ENCODE data around the gene IARS1. TPM values are rescaled to one million over a fixed set of nuclear protein-coding genes. Genes with fewer than 3 reads are reported as not detected.

Gene IARS1
- total RNA-seq: 100 to 1,000 TPM; 324 to 356 TPM

DNA sequence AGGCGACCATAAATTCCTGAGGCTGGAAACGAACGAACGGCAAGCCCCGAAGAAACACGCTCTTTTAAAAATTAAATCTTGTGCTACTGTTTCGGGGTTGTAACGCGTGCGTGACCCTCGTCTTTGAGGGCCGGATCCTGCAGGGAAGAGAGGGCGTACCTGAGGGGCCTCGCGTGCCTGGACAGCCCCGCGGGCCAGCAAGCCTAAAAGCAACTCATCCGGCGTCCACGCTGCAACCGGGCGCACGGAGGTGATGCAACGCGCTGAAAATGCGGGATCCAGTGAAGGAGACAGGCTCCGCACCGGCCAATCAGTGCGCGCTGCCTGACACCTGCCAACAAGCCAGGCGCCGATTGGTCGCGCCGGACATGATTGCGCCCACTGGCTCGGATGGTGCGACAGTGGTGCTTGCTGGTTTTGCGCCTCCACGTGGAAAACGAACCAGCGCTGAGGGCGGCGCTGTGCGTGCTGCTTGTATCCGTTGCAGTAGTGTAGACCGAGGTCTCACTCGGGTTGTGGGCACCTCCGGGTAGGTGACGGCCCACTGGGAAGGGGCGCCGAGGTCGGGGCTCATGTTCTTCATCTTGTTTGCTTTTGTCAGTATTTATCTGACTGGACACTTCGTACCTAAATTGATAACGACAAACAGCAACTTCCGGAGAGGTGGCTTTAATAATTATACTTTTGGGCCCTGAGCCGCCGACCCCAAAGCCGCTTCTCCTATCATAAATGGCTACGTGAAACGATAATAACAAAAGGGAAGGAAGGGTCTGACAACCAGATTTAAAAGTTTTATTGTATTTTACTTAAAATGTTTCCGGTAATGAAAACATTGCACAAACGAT is at the start of gene IARS1:
Gene IARS1, minus strand, starts transcription at position 246 of the 845 bp plus-strand sequence. CDS start 4,278 bp downstream, outside the sequence.
- Mint-ChIP-seq H3K27me3 (ENCODE audit: low read depth) (no peaks in the 10 kb centered on the region), H3K9me3 (no peaks in the 10 kb centered on the region), H3K4me1 (ENCODE audit: low read depth) (peaks cover 71% of the 10 kb centered on the region), H3K4me3 (peak within 1 kb of the TSS; percentile 96 to 99), H3K36me3 (ENCODE audit: insufficient read depth in 2 of 2) (peaks cover 7 to 46% of the 10 kb centered on the region in 2 donors), H3K27ac (peak within 1 kb of the TSS; percentile 100)
- DNase-seq (peak; percentile 99), ATAC-seq (replicated peaks in 1 of 2) (peak; percentile 97)

DNA sequence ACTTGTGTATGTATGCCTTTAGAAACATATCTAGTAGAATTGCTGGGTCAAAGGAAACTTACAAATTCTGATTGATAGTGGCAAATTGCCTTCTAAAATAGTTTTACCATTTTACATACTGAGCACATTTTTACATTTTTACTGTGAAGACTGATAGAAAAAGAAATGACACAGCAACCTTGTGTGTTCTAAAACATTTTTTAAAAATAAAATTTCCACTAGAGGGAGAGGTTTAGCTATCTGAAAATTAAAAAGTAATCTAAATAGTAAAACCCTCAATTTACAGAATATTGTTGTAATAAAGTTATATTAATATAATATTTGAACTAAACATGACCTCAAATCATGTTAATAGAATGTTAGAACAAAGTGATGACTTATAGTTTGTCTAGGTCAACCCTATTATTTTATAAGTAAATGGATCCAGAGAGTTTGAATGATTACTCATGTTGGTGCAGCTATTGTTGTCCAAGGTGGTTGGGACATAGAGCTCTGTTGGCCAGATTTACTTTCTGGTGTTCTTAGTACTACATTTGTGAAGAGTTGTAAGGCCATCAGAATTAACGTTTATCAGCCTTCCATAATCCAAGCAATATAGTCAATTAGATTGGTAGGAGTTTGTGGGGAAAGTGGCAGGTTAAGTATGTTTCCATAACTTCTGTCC is 49.5 kb upstream of the IARS1 start:
- H3K27ac Mint-ChIP-seq: no peak overlapping the region
- H3K4me1 Mint-ChIP-seq (ENCODE audit: low read depth): no peaks in the 10 kb centered on the region
- no peak for DNase-seq
- ATAC-seq (replicated peaks in 1 of 2): no peak
- H3K36me3 Mint-ChIP-seq (ENCODE audit: insufficient read depth in 2 of 2): peaks cover 6 to 14% of the 10 kb centered on the region in 2 donors
- peaks cover 0 to 3% of the 10 kb centered on the region in 2 donors for H3K9me3 Mint-ChIP-seq
- H3K27me3 Mint-ChIP-seq (ENCODE audit: low read depth): no peaks in the 10 kb centered on the region
- no peak overlapping the region for H3K4me3 Mint-ChIP-seq

DNA sequence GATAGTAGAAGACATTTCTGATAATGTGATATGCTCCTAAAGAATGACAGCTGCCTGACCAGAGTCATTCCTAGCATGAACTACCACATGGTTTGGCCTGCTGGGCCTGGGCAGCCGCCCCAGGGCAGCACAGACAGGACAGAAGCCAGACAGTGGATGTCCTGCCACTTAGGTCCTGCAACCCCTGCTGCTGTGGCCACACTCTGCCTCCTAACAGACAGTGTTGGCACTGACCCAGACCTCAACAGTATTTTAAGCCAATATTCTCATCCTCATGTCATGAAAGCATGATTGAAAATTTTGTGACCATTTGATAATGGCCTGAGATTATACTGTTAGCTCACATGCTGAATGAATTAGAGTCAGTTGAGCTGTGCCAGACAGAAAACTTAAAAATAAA is 48.1 kb upstream of the IARS1 start:
- Mint-ChIP-seq H3K27ac (no peak overlapping the region), H3K36me3 (ENCODE audit: insufficient read depth in 2 of 2) (peaks cover 7 to 14% of the 10 kb centered on the region in 2 donors), H3K4me3 (no peak overlapping the region), H3K9me3 (peaks cover 0 to 3% of the 10 kb centered on the region in 2 donors), H3K4me1 (ENCODE audit: low read depth) (no peaks in the 10 kb centered on the region), H3K27me3 (ENCODE audit: low read depth) (no peaks in the 10 kb centered on the region)
- no peak for DNase-seq
- ATAC-seq (replicated peaks in 1 of 2): no peak

DNA sequence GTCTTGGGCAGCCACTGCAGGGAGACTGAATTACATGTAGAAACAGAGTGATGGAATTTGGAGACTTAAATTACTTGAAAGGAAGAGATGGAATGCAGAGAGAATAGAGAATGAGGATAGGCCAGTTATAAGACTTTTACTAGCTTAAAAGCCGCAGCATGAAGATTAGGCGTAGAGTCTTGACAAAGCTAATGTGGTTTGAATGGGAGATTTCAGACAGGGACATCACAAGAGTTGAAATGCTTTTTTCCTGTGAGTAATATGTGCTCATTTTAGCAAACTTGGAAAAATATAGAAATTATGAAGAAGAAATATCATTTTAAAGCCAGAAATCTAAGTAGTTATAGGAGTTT is 39.8 kb upstream of the IARS1 start:
- DNase-seq: no peak
- H3K27ac Mint-ChIP-seq: peak overlapping the region; percentile 27
- H3K27me3 Mint-ChIP-seq (ENCODE audit: low read depth): no peaks in the 10 kb centered on the region
- no peaks in the 10 kb centered on the region for H3K9me3 Mint-ChIP-seq
- H3K4me1 Mint-ChIP-seq (ENCODE audit: low read depth): no peaks in the 10 kb centered on the region
- no peak overlapping the region for H3K4me3 Mint-ChIP-seq
- peaks cover 0 to 15% of the 10 kb centered on the region in 2 donors for H3K36me3 Mint-ChIP-seq (ENCODE audit: insufficient read depth in 2 of 2)
- ATAC-seq (replicated peaks in 1 of 2): no peak

DNA sequence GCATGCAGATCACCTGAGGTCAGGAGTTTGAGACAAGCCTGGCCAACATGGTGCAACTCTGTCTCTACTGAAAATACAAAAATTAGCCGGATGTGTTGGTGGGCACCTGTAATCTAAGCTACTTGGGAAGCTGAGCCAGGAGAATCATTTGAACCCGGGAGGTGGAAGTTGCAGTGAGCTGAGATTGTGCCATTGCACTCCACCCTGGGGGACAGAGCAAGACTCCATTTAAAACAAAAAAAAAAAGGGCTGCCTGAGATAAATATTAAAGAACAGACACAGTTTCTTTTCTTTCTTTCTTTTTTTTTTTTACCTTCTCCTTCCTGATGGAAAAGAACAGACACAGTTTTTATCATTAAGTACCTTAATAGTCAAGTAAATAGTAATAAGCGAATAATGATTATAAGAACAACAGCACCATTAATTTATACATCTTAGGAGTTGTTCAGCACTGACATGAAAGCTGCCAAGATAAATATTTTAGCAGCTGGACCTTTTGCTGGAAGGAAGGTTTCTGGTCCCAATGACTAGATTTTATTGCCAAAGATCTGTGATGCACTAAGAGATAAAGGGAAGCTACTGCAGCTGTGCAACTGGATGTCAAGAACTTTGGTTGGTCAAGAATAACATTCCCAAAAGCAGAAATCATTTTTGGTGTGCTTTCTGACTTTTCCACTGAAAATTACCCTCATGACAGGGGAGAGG is 39.2 kb upstream of the IARS1 start:
- no peak overlapping the region for H3K4me3 Mint-ChIP-seq
- no peaks in the 10 kb centered on the region for H3K27me3 Mint-ChIP-seq (ENCODE audit: low read depth)
- H3K4me1 Mint-ChIP-seq (ENCODE audit: low read depth): no peaks in the 10 kb centered on the region
- H3K36me3 Mint-ChIP-seq (ENCODE audit: insufficient read depth in 2 of 2): peaks cover 0 to 13% of the 10 kb centered on the region in 2 donors
- no peaks in the 10 kb centered on the region for H3K9me3 Mint-ChIP-seq
- DNase-seq (no peak), ATAC-seq (replicated peaks in 1 of 2) (no peak)
- peak overlapping the region; percentile 52 for H3K27ac Mint-ChIP-seq

DNA sequence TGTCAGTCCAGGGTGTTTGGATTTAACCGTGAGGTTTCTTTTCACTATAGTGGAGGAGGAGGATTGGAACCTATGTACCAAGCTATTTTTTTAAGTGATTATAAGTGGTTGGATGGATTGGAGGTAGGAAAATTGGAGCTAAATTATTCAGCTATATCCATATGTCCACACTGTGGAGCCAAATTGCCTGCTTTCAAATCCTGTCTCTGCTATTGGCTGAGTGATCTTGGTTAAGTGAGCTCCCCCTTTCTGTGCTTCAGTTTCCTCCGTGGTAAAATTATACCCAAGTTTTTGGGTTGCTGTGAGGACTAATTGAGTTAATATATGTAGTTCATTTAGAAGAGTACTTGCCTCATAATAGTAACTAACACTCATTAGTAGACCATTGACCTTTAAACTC is 34.7 kb upstream of the IARS1 start:
- DNase-seq (no peak), ATAC-seq (replicated peaks in 1 of 2) (no peak)
- Mint-ChIP-seq H3K27ac (no peak overlapping the region), H3K4me3 (peak overlapping the region in 1 of 2 donors; percentile 25), H3K36me3 (ENCODE audit: insufficient read depth in 2 of 2) (peaks cover 4 to 5% of the 10 kb centered on the region in 2 donors), H3K9me3 (no peaks in the 10 kb centered on the region), H3K27me3 (ENCODE audit: low read depth) (no peaks in the 10 kb centered on the region), H3K4me1 (ENCODE audit: low read depth) (peaks cover 27% of the 10 kb centered on the region)

DNA sequence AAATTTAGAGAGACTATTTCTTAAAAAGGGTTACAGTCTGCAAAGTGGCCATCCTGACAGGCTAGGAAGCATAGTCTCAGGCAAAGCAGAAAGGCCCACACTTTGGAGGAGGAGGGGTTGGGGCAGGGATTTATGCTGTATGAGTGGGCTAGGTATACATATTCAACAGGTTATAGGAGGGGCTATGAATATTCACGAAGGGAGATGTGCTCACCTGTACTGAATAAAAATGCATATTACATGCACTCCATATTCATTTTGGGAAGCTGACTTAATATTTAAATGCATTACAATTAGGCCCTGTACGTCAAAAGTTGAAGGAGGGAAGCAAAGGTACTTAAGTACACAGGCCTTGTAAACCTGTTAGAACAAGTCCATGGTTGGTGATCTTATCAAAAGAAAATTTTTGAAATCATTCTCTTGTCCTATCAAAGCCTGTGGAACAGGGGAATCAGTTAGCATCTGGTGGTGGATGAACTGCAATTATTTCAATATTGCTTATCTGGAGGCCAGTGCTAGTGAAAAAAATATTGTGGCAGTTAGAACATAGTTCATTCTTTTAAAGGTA is 33.9 kb upstream of the IARS1 start:
- peaks cover 4 to 5% of the 10 kb centered on the region in 2 donors for H3K36me3 Mint-ChIP-seq (ENCODE audit: insufficient read depth in 2 of 2)
- H3K27me3 Mint-ChIP-seq (ENCODE audit: low read depth): no peaks in the 10 kb centered on the region
- peaks cover 33% of the 10 kb centered on the region for H3K4me1 Mint-ChIP-seq (ENCODE audit: low read depth)
- ATAC-seq (replicated peaks in 1 of 2): no peak
- no peak for DNase-seq
- no peak overlapping the region for H3K27ac Mint-ChIP-seq
- H3K4me3 Mint-ChIP-seq: peak overlapping the region; percentile 98
- no peaks in the 10 kb centered on the region for H3K9me3 Mint-ChIP-seq

- H3K36me3 Mint-ChIP-seq (ENCODE audit: insufficient read depth in 2 of 2): peaks cover 6 to 8% of the 10 kb centered on the region in 2 donors
- peak overlapping the region; percentile 99 for H3K27ac Mint-ChIP-seq
- H3K27me3 Mint-ChIP-seq (ENCODE audit: low read depth): no peaks in the 10 kb centered on the region
- ATAC-seq (replicated peaks in 1 of 2) (peak in 1 of 2 donors; percentile 3), DNase-seq (no peak)
- H3K9me3 Mint-ChIP-seq: no peaks in the 10 kb centered on the region
- H3K4me3 Mint-ChIP-seq: peak overlapping the region; percentile 98
- peaks cover 33% of the 10 kb centered on the region for H3K4me1 Mint-ChIP-seq (ENCODE audit: low read depth)
Measured at GRCh38 chr9:92325991-92326500, 32.5 kb upstream of the IARS1 start.

- H3K36me3 Mint-ChIP-seq (ENCODE audit: insufficient read depth in 2 of 2): peaks cover 6 to 10% of the 10 kb centered on the region in 2 donors
- DNase-seq: peak; percentile 86 to 90
- H3K4me3 Mint-ChIP-seq: peak within 1 kb of the TSS; percentile 98
Measured at GRCh38 chr9:92325269-92325990, 31.9 kb upstream of the IARS1 start, which contains the start of the genes CENPP and NOL8. CENPP (plus strand) TSS chr9:92325953. NOL8 (minus strand) TSS chr9:92325350; CDS start chr9:92324161, 1,189 bp downstream.

GRCh38 chr9:92324889-92325268 is 31.4 kb upstream of the IARS1 start:
- ATAC-seq (replicated peaks in 1 of 2) (peak in 1 of 2 donors; percentile 27), DNase-seq (no peak)
- Mint-ChIP-seq H3K4me3 (peak overlapping the region; percentile 98), H3K27me3 (ENCODE audit: low read depth) (no peaks in the 10 kb centered on the region), H3K9me3 (no peaks in the 10 kb centered on the region), H3K36me3 (ENCODE audit: insufficient read depth in 2 of 2) (peaks cover 6 to 13% of the 10 kb centered on the region in 2 donors), H3K4me1 (ENCODE audit: low read depth) (peaks cover 36% of the 10 kb centered on the region), H3K27ac (peak overlapping the region; percentile 99)

More at GRCh38 chr9:92325269-92325990, 31.9 kb upstream of the IARS1 start, which contains the start of the genes CENPP and NOL8:
- no peaks in the 10 kb centered on the region for H3K27me3 Mint-ChIP-seq (ENCODE audit: low read depth)
- H3K4me1 Mint-ChIP-seq (ENCODE audit: low read depth): peaks cover 33% of the 10 kb centered on the region
- H3K9me3 Mint-ChIP-seq: no peaks in the 10 kb centered on the region
- ATAC-seq (replicated peaks in 1 of 2): peak; percentile 95 to 96
- peak within 1 kb of the TSS; percentile 99 for H3K27ac Mint-ChIP-seq

DNA sequence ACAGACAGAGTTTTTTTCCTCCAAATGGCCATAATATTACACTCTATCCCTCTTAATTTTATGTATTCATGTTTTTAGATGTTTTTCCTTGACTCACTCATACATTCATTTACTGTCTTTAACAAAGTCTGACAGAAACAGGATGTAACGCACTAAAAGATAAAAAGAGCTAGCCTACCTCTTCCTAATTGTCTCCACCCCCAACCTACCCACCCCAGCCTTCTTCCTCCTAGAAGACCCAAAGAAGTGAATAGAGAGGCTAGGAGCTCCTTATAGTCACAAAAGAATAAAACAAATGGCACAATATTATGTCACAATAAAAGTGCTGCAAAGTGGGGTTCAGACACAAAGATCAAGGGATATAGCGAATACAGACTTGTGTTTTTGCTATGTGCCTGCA is 30.9 kb upstream of the IARS1 start:
- peaks cover 6 to 15% of the 10 kb centered on the region in 2 donors for H3K36me3 Mint-ChIP-seq (ENCODE audit: insufficient read depth in 2 of 2)
- H3K9me3 Mint-ChIP-seq: no peaks in the 10 kb centered on the region
- no peak for ATAC-seq (replicated peaks in 1 of 2)
- peak overlapping the region; percentile 99 for H3K27ac Mint-ChIP-seq
- no peak for DNase-seq
- H3K4me3 Mint-ChIP-seq: peak overlapping the region; percentile 98
- H3K27me3 Mint-ChIP-seq (ENCODE audit: low read depth): no peaks in the 10 kb centered on the region
- peaks cover 40% of the 10 kb centered on the region for H3K4me1 Mint-ChIP-seq (ENCODE audit: low read depth)

DNA sequence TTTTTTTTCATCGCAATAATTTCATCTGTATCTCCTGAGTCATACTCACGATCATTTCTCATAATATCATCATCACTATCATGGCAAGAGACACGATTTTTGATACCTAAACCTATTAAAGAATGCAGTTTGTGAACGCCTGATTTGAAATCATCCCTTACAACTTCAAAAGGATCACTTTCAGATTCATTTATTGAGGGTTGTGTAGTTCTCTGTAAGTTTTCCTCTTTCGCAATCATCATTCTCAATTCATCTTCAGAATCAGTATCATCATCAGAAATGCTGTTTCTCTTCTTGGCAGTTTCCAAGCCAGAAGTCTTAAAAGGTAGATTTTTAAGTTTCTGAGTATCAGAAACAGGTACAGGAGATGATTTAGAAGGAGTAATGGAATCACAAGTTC is 22.0 kb upstream of the IARS1 start:
- Mint-ChIP-seq H3K9me3 (no peaks in the 10 kb centered on the region), H3K36me3 (ENCODE audit: insufficient read depth in 2 of 2) (peaks cover 9 to 33% of the 10 kb centered on the region in 2 donors), H3K27me3 (ENCODE audit: low read depth) (no peaks in the 10 kb centered on the region), H3K27ac (peak overlapping the region; percentile 91), H3K4me1 (ENCODE audit: low read depth) (peaks cover 40% of the 10 kb centered on the region), H3K4me3 (peak overlapping the region in 1 of 2 donors; percentile 62)
- ATAC-seq (replicated peaks in 1 of 2) (peak in 1 of 2 donors; percentile 68), DNase-seq (no peak)
